HG03175 (cell line): Measurements from ENCODE around the gene SPNS3.

Experiments used
- ATAC-seq: cut with Tn5 transposase; IDR thresholded peaks from one replicate; pipeline ENCODE4 v1.9.1; 2021; ENCODE audit warnings: mild to moderate bottlenecking, moderate library complexity; ENCODE audit not compliant: unreplicated experiment

SPNS3 gene

DNA sequence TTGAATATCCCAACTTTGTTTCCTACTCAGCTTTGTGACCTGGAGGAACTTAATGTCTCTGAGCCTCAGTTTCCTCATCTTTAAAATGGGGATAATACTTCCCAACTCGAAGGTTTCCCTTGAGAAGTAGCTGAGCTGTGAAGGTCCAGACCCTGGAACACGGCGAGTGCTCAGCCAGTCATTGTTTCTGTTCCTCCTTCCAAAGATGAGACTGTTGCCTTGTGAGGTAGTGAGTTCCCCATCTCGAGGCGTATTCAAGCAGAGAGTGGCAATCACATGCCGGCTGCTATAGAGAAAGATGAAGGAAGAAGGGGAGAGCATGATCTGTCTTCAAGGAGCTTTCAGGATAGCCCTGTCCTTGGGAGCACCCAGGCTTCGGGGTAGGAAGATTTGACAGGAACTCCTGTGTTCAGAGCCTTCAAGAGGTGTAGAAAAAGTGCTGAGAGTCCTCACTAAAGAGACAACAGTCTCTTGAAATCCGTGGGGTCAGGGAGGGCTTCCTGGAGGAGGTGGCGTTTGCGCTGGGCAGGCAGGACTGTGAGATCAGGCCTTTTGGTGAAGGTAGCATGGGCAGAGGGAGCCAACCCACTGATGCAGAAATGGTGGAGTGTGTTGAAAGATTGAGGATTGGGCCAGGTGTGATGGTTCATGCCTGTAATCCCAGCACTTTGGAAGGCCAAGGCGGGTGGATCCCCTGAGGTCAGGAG, 92.1 kb downstream of the SPNS3 start:
- ATAC-seq, result no peak

DNA sequence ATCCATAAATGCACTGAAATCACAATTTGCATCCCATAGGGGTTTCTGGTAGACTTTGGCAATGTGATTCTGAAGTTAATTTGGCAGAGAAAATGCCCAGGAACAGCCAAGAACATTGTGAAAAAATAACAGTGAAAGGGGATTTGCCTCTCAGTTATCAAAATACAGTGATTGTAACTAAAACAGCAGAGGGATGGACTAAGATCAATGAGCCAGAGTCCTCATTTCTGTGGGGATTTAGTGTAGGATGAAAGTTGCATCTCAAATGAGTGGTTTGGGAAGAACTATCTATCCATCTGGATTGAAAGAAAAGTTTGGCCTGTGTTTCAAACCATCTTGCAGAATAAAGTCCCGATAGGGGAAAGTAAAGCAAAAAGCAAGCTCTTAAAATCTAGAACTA, 93.4 kb downstream of the SPNS3 start:
- no peak for ATAC-seq

DNA sequence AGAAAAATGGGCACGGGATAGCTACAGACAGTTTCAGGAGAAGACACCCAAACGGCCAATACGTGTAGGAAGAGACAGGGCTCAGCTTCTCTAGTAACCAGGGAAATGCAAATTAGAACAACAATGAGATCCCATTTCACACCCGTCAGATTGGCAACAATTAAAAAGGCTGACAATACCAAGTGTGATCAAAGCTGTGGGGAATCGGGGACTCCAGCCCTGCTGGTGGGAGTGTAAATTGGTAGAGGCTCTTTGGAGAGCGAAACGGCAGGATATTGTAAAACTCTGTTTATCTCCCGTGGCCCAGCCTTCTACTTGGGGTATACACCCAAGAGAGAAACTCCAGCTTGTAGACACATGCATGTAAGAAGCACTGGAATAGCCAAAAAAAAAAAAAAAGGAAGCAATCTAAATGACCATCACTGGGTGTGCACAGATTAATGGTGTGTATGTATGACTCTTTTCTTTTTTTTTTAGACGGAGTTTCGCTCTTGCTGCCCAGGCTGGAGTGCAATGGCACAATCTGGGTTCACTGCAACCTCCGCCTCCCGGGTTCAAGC, 93.9 kb downstream of the SPNS3 start:
- ATAC-seq, result no peak

DNA sequence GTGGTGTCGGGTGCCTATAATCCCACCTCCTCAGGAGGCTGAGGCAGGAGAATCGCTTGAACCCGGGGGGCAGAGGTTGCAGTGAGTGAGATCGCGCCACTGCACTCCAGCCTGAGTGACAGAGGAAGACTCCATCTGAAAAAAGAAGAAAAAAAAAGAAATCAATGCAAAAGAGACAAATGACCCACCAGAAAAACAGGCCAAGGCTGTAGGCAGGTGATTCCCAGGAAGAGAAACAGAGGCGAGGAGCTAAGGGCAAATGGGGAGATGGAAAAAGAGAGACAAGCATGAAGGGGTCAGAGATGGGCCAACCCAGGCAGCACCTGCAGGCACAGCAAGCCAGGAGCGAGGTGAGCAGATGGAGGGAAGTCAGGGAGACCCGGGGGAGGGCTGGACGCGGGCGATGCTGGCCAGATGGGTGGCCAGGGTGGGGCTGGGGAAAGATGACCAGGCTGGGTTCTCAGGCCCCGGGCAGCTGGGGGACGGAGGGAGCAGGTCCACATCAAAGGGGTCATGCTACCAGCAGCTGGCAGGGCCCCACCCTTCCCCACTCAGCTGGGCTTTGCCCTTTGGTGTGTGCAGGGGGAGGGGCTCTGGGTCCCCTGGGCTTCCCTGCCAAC, 95.9 kb downstream of the SPNS3 start:
- no peak for ATAC-seq

DNA sequence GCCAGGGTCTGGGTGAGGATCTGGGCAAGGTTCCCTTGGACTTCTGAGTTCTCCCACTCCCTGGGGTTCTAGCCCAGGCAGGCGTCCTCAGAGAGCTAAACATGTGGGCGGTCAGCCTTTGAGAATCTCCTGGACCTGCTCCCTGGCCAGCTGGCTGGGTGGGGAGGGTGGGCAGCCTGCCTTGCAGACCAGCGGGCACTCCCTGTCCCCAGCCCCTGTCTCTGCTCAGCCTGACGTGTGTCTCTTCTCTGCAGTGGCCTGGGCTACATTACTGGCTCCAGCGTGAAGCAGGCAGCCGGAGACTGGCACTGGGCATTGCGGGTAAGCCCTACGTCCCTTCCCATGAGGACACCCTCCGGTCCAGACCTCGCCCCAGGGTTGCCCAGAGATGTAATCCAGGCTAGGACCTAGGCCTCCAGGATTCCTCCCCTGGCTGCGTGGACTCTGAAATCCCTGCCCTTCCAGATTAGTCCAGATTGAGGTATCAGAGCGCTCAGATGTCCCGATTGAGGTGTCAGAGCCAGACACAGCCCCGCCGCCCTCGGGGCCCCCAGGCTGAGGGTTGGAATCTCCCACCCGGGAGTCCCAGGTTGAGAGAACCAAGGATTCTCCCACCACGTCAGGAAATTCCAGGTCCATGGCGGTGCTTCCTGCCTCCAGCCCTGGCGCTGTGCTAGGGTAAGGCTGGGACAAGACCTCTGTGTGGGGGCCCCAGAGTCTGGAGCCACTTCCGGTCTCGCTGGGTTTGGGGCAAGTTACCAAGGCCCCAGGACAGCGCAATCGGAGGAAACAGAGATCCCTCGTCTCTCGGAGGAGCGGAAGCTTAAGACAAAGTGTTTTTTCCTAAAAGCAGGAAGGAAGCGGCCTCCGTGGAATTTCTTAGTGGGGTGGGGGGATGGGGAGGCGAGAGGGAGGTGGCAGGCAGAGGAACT, 97.3 kb downstream of the SPNS3 start:
- ATAC-seq, result no peak

DNA sequence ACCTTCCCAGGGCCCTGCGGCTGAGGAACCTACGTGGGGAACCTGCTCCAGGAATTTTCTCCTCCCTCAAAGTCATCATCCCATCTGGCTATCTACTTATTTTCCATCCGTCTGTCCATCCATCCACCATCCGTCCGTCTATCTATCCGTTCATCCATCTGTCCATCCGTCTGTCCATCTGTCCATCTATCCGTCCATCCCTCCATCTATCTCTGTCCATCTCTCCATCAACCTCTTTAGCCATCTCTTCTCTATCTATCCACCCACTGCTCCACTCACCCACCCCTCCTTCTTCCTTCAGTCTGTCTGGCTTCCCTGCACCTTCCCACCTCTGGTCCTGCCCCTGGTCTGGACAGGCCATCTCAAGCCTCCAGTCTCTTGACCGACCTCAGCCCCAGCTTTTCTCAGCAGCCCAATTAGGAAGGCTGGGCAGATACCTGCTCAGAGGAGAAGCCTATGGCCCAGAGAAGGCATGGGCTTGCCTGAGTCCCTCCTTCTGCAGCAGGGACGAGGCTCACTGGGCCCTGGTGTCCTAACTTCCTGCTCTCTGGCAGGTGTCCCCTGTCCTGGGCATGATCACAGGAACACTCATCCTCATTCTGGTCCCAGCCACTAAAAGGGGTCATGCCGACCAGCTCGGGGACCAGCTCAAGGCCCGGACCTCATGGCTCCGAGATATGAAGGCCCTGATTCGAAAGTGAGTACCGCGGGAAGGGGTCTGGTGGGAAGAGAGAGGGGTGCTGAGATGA, 98.4 kb downstream of the SPNS3 start:
- ATAC-seq, result no peak

DNA sequence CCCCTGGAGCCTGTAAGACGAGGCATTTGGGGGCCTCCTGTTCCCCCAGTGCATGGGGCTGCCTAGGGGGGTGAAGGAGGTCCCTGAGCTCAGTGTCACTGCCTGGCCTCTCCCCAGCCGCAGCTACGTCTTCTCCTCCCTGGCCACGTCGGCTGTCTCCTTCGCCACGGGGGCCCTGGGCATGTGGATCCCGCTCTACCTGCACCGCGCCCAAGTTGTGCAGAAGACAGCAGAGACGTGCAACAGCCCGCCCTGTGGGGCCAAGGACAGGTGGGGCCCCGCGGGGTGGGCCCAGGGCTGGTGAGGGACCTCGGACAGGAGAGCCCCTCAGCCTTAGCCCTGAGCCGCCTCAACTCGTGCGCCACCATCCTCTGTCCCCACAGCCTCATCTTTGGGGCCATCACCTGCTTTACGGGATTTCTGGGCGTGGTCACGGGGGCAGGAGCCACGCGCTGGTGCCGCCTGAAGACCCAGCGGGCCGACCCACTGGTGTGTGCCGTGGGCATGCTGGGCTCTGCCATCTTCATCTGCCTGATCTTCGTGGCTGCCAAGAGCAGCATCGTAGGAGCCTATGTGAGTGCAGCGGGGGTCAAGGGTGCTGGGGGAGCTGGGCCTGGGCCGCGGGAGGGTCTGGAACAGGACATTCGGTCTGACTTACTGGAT, 99.3 kb downstream of the SPNS3 start:
- no peak for ATAC-seq

DNA sequence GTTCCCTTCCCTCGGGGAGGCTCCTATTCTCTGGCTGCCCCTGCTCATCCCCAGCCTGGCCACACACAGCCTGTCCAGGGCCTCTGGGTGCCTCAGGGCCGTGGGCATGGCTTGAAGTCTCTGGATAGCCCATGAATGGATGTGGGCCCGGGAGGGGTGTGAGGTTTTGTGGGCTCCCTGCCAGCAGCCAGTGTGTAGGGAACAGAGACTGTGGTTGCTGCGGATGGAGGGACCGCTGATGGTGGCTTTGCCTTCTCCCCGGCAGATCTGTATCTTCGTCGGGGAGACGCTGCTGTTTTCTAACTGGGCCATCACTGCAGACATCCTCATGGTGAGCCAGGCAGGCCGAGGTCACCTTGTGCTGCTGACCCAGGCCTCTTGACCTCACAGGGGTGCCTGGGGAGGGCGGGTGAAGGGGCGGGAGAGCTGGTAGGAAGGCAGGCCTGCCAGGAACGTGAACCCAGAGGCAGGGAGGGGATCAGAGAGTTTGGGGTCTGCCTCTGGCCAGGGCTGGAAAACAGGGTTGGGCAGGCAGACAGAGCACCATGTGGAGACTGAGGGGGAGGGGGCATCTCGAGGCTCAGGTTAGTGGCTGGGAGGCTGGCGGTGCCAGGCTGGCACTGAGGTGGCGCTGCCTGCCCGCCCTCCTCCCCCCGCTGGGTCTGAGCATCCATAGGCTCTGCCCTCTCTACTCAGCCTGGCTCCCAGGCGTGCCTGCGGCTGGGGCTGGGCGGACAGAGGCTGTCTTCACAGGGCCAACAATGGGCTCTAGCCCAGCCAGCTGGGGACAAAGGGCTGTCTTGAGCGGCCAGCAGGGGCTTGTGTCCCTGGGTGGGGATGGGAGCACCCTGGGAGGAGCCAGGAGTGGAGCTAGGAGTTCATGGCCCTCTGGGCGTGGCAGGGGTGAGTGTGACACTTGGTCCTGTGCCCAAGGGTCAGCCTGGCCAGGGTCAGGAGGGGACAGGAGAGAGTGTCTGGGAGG, 100.1 kb downstream of the SPNS3 start:
- ATAC-seq, result no peak

DNA sequence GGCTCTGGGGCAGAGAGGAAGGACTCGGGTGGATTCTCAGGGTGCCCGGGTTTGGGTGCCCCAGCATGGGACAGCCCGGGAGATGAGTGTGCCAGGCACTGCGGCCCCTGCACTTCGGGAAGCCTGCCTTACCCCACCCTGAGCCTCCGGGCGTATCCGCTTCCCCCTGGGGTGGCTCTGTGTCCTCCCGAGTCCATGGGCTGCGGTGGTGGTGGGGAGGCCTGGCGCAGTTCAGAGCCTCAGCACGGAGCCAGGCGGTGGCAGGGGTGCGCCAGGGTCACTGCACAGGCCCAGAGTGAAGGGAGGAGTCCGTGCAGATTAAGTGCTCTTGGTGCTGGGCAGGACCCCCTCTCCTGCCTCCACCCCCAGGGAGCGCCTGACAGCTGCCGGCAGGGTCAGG, 100.8 kb downstream of the SPNS3 start:
- ATAC-seq, result no peak

DNA sequence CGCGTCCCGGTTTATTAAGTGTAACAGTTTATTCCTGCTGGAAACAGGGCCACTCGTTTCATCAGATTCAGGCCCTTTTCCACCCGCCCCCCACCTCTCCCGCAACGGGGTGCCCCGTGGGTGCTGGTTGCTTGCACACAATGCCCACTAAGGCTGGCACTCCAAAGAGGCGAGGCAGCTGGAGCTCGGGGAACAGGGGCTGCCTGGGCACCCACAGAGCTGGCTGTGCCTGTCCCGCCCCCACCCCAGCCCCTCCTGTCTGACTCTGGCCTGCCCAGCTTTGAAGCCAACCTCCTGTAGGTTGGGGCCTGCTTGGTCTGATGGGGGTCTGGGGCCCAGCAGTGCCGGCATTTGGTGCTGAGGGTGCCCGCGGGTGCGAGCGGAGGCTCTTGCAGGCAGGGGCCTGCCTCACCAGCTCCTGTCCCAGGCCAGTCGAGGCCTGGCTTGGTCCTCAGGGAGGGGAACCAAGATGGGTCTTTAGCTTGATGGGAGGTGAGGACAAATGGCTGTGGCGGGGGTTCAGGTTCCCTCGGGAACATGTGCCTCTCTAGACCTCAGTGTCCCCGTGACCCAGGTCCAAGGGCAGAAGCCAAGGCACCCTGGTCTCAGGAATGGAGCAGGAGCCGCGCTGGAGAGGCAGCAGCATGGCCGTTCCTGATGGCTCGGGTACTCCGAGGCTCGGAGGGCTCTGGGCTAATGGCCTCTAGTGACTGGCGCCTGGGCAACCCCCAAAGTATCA, 101.4 kb downstream of the SPNS3 start:
- ATAC-seq, result no peak

DNA sequence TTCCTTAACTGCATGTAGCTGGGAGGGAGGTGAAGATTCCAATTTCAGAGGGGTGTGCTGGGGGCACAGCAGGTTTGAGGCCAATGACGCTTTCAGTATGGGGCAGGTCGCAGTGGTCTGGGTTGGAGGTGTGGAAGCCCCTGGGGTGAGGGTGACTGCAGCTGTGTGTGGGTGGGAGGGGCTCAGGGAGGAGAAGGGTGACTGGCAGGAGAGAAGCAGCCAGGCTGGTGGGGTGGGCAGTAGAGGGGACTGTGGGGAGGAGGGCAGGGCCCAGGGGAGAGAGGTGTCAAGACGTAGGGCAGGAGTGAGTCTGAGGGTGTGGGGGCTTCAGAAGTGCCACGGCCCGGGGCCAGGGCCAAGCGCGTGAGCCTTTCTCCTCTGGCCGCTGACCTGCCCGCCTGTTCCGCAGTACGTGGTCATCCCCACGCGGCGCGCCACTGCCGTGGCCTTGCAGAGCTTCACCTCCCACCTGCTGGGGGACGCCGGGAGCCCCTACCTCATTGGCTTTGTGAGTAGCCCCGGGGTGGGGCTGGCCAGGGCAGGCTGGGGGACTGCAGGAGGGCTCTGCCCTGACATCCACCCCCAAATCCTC, 102.0 kb downstream of the SPNS3 start:
- no peak for ATAC-seq

DNA sequence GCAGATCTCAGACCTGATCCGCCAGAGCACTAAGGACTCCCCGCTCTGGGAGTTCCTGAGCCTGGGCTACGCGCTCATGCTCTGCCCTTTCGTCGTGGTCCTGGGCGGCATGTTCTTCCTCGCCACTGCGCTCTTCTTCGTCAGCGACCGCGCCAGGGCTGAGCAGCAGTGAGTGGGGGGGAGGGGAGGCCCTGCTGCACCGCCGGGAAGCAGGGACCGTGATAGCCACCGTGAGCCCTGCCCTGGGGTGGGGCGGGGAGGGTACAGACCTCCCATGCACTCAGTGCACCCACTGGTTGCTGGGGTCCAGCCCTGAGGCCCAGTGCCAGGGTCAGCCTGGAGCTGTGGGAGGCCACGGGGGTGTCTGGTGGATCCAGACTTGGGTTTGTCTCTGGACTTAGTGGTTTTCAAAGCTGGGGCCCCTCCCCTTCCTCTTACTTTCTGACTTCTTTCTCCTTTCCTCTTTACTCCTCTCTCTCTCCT, 102.6 kb downstream of the SPNS3 start:
- no peak for ATAC-seq

DNA sequence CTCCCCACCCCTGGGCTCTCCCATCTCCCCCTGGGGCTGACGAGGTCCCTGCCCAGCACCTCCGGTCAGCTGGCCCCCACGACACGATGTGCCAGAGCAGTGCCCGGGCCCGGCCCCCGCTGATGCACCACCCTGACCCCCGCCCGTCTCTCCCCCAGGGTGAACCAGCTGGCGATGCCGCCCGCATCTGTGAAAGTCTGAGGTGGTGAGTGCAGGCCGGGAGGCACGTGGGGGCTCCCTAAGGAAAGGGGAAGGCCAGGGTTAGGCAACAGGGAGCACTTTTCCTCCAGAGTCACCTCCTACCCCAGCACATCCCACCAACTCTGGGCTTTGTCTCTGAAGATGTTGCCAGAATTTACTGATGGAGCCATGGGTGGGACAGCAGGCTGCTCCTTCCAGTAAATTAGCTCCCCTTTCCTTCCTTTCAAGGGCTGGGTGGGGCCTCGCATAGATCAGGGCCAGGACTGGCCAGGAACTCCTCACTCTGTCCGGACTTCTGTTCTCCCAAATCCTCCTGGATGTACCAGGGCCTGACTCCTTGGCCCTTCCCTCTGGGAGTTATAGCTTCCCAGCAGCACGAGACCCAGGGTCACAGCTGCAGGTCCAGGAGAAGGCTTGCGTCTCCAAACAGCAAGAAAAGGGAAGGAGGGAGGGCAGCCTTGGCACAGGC, 103.1 kb downstream of the SPNS3 start:
- no peak for ATAC-seq
